Ascending aorta (tissue), 2 donors: ENCODE data around the gene ACAA2. TPM values are rescaled to one million over a fixed set of nuclear protein-coding genes. Genes with fewer than 3 reads are reported as not detected.

Experiments used
- DNase-seq, 2 donors: peaks; one replicate each; pipeline ENCODE4 v3.0.0-alpha.2; 2019; ENCODE audit warnings: low spot score in 2 of 2
- H3K27ac ChIP-seq, 2 donors: fragments of 200-600 bp; sonication (generic); one replicate each; pipeline ENCODE4 v1.5.1; 2016 to 2017; ENCODE audit warnings: mild to moderate bottlenecking in 1 of 2
- H3K27me3 ChIP-seq: fragments of 200-600 bp; sonication (generic); one replicate; pipeline ENCODE4 v1.5.1; 2017
- H3K36me3 ChIP-seq, 2 donors: fragments of 200-600 bp; sonication (generic); one replicate each; pipeline ENCODE4 v1.5.1; 2016
- H3K4me1 ChIP-seq, 2 donors: fragments of 200-600 bp; sonication (generic); one replicate each; pipeline ENCODE4 v1.5.1; 2016 to 2017; ENCODE audit warnings: mild to moderate bottlenecking in 1 of 2
- H3K4me3 ChIP-seq, 2 donors: fragments of 200-600 bp; sonication (generic); one replicate each; pipeline ENCODE4 v1.5.1; 2016 to 2017; ENCODE audit warnings: mild to moderate bottlenecking in 1 of 2
- H3K9me3 ChIP-seq, 2 donors: fragments of 200-600 bp; sonication (generic); one replicate each; pipeline ENCODE4 v1.5.1; 2016
- CTCF ChIP-seq, 3 experiments: fragments of 200-600 bp in 2 of 3; fragments of 450-650 bp in 1 of 3; sonication (generic) in 2 of 3; IDR thresholded peaks; one replicate each; pipeline ENCODE4 v1.5.1; 2016 to 2019; ENCODE audit warnings: antibody characterized with exemption in 3 of 3, mild to moderate bottlenecking in 1 of 3, moderate library complexity in 1 of 3
- intact Hi-C: fragments of 100-400 bp; cut with DNase I; formaldehyde crosslinking; loops from one replicate; pipeline ENCODE4 v1.15.1; 2023
- total RNA-seq: library from RNA; depleted of rRNA; stranded (reverse); fragments of >200 nt; gene quantifications from one replicate; pipeline ENCODE4 v1.1.0, GENCODE V29; 2016

ACAA2 gene
- total RNA-seq, 1 donor from 2014 or later: 33.4 TPM

- intact Hi-C loops: loop anchor here (10.0 kb wide), 3 partner anchors 863 to 1813 kb away; partner anchors contain the start of genes MEX3C and SMAD7
- TF ChIP-seq CTCF (IDR thresholded peaks at IDR 0.05): no peak
Measured at GRCh38 chr18:49817947-49818346, 4.6 kb upstream of the ACAA2 start.

GRCh38 chr18:49815927-49816326, 2.6 kb upstream of the ACAA2 start:
- H3K36me3 ChIP-seq: no peaks in the 10 kb centered on the region
- H3K27ac ChIP-seq: no peak overlapping the region
- H3K4me1 ChIP-seq: peaks cover 7% of the 10 kb centered on the region in 2 donors
- DNase-seq: no peak
- no peaks in the 10 kb centered on the region for H3K27me3 ChIP-seq
- no peak for TF ChIP-seq CTCF (IDR thresholded peaks at IDR 0.05)
- no peaks in the 10 kb centered on the region for H3K9me3 ChIP-seq
- no peak overlapping the region for H3K4me3 ChIP-seq
- intact Hi-C loops: loop anchor here (2.0 to 10.0 kb wide), 5 partner anchors 329 to 1885 kb away; partner anchors contain the start of genes C18orf32, MEX3C, SMAD2 and SMAD7

More at GRCh38 chr18:49817947-49818346, 4.6 kb upstream of the ACAA2 start:
- Histone ChIP-seq H3K4me3 (no peak overlapping the region), H3K9me3 (no peaks in the 10 kb centered on the region), H3K4me1 (no peaks in the 10 kb centered on the region), H3K27ac (no peak overlapping the region), H3K36me3 (no peaks in the 10 kb centered on the region), H3K27me3 (no peaks in the 10 kb centered on the region)
- DNase-seq: no peak

GRCh38 chr18:49814147-49814499, 790 bp upstream of the ACAA2 start:
- Histone ChIP-seq H3K4me3 (peak overlapping the region; percentile 79), H3K9me3 (peaks cover 0 to 2% of the 10 kb centered on the region in 2 donors), H3K27me3 (no peaks in the 10 kb centered on the region), H3K27ac (peak overlapping the region; percentile 94 to 98), H3K36me3 (no peaks in the 10 kb centered on the region), H3K4me1 (peaks cover 7 to 10% of the 10 kb centered on the region in 2 donors)
- DNase-seq: peak; percentile 38 to 89
- TF ChIP-seq CTCF (IDR thresholded peaks at IDR 0.05): no peak
- intact Hi-C loops: loop anchor here (2.0 to 10.0 kb wide), 9 partner anchors 327 to 1883 kb away; partner anchors contain the start of genes C18orf32, CFAP53, CTIF and MBD1

- Histone ChIP-seq H3K27ac (peak overlapping the region; percentile 94 to 98), H3K4me3 (peak overlapping the region; percentile 79), H3K27me3 (no peaks in the 10 kb centered on the region), H3K4me1 (peaks cover 7 to 10% of the 10 kb centered on the region in 2 donors), H3K36me3 (no peaks in the 10 kb centered on the region), H3K9me3 (peaks cover 0 to 8% of the 10 kb centered on the region in 2 donors)
- TF ChIP-seq CTCF (IDR thresholded peaks at IDR 0.05): no peak
- intact Hi-C loops: loop anchor here (5.0 to 10.0 kb wide), 7 partner anchors 454 to 1808 kb away; partner anchors contain the start of genes CFAP53, CTIF, MBD1 and MEX3C
- DNase-seq: peak in 1 of 2 donors; percentile 71
Measured at GRCh38 chr18:49813069-49813318, 339 bp downstream of the ACAA2 start.

GRCh38 chr18:49812286-49813068, 856 bp downstream of the ACAA2 start:
- no peak for DNase-seq
- intact Hi-C loops: loop anchor here (5.0 to 10.0 kb wide), 7 partner anchors 455 to 1808 kb away; partner anchors contain the start of genes CFAP53, CTIF, MBD1 and MEX3C
- peaks cover 0 to 8% of the 10 kb centered on the region in 2 donors for H3K9me3 ChIP-seq
- H3K4me3 ChIP-seq: peak overlapping the region; percentile 79
- H3K27ac ChIP-seq: peak overlapping the region; percentile 94 to 98
- no peak for TF ChIP-seq CTCF (IDR thresholded peaks at IDR 0.05)
- no peaks in the 10 kb centered on the region for H3K36me3 ChIP-seq
- no peaks in the 10 kb centered on the region for H3K27me3 ChIP-seq
- H3K4me1 ChIP-seq: peaks cover 7 to 10% of the 10 kb centered on the region in 2 donors
